Parathyroid adenoma (tissue), 2 donors: Measurements from ENCODE around the gene TTLL8.

Experiments used
- H2AFZ ChIP-seq: fragments of 300-600 bp; sonication (generic); one replicate; pipeline ENCODE4 v1.7.0; 2017; ENCODE audit warnings: antibody characterized with exemption, mild to moderate bottlenecking
- H3K27ac ChIP-seq: fragments of 300-600 bp; sonication (generic); one replicate; pipeline ENCODE4 v1.7.0; 2017
- H3K27me3 ChIP-seq: fragments of 300-600 bp; sonication (generic); one replicate; pipeline ENCODE4 v1.7.0; 2017; ENCODE audit warnings: low read length; ENCODE audit not compliant: control insufficient read depth, insufficient read depth
- H3K36me3 ChIP-seq: fragments of 300-600 bp; sonication (generic); one replicate; pipeline ENCODE4 v1.7.0; 2017; ENCODE audit warnings: low read length; ENCODE audit not compliant: control insufficient read depth, insufficient read depth
- H3K4me1 ChIP-seq: fragments of 300-600 bp; sonication (generic); one replicate; pipeline ENCODE4 v1.7.0; 2017; ENCODE audit warnings: control low read depth
- H3K4me2 ChIP-seq: fragments of 300-600 bp; sonication (generic); one replicate; pipeline ENCODE4 v1.7.0; 2017; ENCODE audit warnings: low read length
- H3K4me3 ChIP-seq: fragments of 300-600 bp; sonication (generic); one replicate; pipeline ENCODE4 v1.7.0; 2017; ENCODE audit warnings: low read depth, low read length
- H3K79me2 ChIP-seq: fragments of 300-600 bp; sonication (generic); one replicate; pipeline ENCODE4 v1.7.0; 2017; ENCODE audit warnings: control low read depth
- H3K9ac ChIP-seq: fragments of 300-600 bp; sonication (generic); one replicate; pipeline ENCODE4 v1.7.0; 2017; ENCODE audit warnings: mild to moderate bottlenecking
- H3K9me3 ChIP-seq: fragments of 300-600 bp; sonication (generic); one replicate; pipeline ENCODE4 v1.7.0; 2017; ENCODE audit warnings: low read length; ENCODE audit not compliant: control insufficient read depth
- CTCF ChIP-seq: fragments of 300-600 bp; sonication (generic); IDR thresholded peaks from one replicate; pipeline ENCODE4 v1.7.0; 2017; ENCODE audit warnings: antibody characterized with exemption, mild to moderate bottlenecking
- donor health status: primary hyperparathyroidism.

Gene TTLL8

GRCh38 chr22:50072167-50072555, 14.1 kb upstream of the TTLL8 start:
- Histone ChIP-seq H3K27ac (no peak overlapping the region), H3K4me1 (no peaks in the 10 kb centered on the region), H3K9ac (no peak overlapping the region), H3K9me3 (no peaks in the 10 kb centered on the region), H3K36me3 (no peaks in the 10 kb centered on the region), H3K27me3 (no peaks in the 10 kb centered on the region), H3K4me3 (no peak overlapping the region), H3K79me2 (no peaks in the 10 kb centered on the region), H2AFZ (no peak overlapping the region), H3K4me2 (no peak overlapping the region)
- TF ChIP-seq CTCF, result no peak

DNA sequence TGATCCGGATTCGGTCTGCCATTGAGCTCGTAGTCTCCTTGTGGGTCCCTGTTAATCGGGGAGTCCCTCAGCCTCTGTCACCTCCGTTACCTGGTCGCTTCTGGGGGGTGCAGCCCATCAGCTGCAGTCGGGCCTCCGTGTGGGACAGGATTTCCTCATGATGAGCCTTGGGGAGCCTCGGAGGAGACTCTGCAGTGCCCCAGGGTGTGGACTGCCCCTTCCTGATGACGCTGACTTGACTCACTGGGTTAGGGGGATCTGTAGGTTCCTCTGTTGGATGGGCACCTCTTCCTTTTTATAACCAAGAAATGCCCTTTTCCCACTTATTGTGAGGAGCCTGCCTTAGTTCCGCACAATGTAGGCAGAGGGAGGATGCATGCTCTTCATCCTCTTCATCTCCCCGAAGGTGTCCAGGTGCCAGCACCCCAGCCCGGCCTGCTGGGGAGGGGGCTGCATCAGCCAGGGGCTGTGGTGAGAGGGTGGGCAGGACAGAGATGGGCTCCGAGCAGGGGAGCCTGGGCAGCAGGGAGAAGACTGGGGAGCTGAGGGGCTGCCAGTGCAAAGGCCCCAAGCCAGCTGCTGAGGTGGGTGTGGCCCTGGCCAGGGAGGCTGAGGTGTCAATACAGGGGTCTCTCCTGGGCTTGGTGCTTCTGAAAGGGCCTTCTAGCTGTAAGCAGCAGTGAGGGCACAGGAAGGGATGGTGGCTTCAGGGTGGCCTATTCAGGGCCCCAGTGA, 13.5 kb upstream of the TTLL8 start:
- Histone ChIP-seq H3K79me2 (no peaks in the 10 kb centered on the region), H2AFZ (no peak overlapping the region), H3K4me2 (no peak overlapping the region), H3K27me3 (no peaks in the 10 kb centered on the region), H3K27ac (no peak overlapping the region), H3K9ac (no peak overlapping the region), H3K4me1 (no peaks in the 10 kb centered on the region), H3K9me3 (no peaks in the 10 kb centered on the region), H3K4me3 (no peak overlapping the region), H3K36me3 (no peaks in the 10 kb centered on the region)
- TF ChIP-seq CTCF, result no peak

GRCh38 chr22:50070366-50070765, 12.3 kb upstream of the TTLL8 start:
- no peak overlapping the region for H3K9ac ChIP-seq
- no peaks in the 10 kb centered on the region for H3K27me3 ChIP-seq
- H3K79me2 ChIP-seq, result no peaks in the 10 kb centered on the region
- no peaks in the 10 kb centered on the region for H3K9me3 ChIP-seq
- no peak overlapping the region for H2AFZ ChIP-seq
- no peak overlapping the region for H3K27ac ChIP-seq
- TF ChIP-seq CTCF, result no peak
- no peaks in the 10 kb centered on the region for H3K4me1 ChIP-seq
- H3K36me3 ChIP-seq, result no peaks in the 10 kb centered on the region
- no peak overlapping the region for H3K4me2 ChIP-seq
- no peak overlapping the region for H3K4me3 ChIP-seq

DNA sequence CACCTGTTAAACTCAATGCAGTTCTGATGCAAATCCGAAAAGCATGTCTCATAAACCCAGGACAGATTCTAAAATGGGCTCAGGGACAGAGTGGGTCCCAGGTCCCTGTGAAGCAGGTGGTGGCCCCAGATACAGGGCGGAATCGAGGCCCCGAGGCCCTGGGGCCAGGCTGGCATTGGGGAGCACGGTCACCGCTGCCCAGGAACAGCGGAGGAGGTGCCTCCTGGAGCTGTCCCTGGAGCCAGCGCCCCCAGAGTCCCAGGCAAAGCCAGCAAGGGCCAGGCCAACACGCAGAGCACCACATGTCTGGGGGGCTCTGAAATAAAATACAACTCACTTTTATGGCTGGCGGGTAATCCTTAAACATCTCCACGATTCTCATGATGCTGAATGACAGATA, 10.0 kb upstream of the TTLL8 start:
- no peak overlapping the region for H3K4me3 ChIP-seq
- H2AFZ ChIP-seq, result no peak overlapping the region
- H3K4me2 ChIP-seq, result no peak overlapping the region
- no peaks in the 10 kb centered on the region for H3K4me1 ChIP-seq
- H3K79me2 ChIP-seq, result no peaks in the 10 kb centered on the region
- no peak overlapping the region for H3K9ac ChIP-seq
- H3K9me3 ChIP-seq, result no peaks in the 10 kb centered on the region
- H3K27me3 ChIP-seq, result no peaks in the 10 kb centered on the region
- no peak for TF ChIP-seq CTCF
- H3K27ac ChIP-seq, result no peak overlapping the region
- no peaks in the 10 kb centered on the region for H3K36me3 ChIP-seq

DNA sequence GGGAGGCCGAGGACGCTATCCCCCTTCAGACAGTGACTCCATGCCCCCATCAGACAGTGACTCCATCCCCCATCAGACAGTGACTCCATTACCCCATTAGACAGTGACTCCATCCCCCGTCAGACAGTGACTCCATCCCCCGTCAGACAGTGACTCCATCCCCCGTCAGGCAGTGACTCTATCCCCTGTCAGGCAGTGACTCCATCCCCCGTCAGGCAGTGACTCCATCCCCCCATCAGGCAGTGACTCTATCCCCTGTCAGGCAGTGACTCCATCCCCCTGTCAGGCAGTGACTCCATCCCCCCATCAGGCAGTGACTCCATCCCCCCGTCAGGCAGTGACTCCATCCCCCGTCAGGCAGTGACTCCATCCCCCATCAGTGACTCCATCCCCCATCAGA, 9.1 kb upstream of the TTLL8 start:
- Histone ChIP-seq H3K27ac (no peak overlapping the region), H3K4me1 (no peaks in the 10 kb centered on the region)

More for the DNA sequence above, 9.1 kb upstream of the TTLL8 start:
- no peaks in the 10 kb centered on the region for H3K36me3 ChIP-seq
- no peak overlapping the region for H3K9ac ChIP-seq
- H2AFZ ChIP-seq, result no peak overlapping the region
- no peaks in the 10 kb centered on the region for H3K9me3 ChIP-seq
- H3K4me2 ChIP-seq, result no peak overlapping the region
- H3K79me2 ChIP-seq, result no peaks in the 10 kb centered on the region
- no peak overlapping the region for H3K4me3 ChIP-seq
- no peak for TF ChIP-seq CTCF
- no peaks in the 10 kb centered on the region for H3K27me3 ChIP-seq
